BLaER1 (cell line): Measurements from ENCODE around the gene EDEM2.
"Not testable (repeated sequence)": the region's sequence is repeated elsewhere in the genome, so short reads cannot be mapped to it uniquely, and the experiment has no call there.

ENCODE experiments used
- H3K27ac ChIP-seq: shearing (Covaris generic); formaldehyde crosslinking; 2 replicates; pipeline ENCODE4 v1.8.1; 2022
- H3K27me3 ChIP-seq: shearing (Covaris generic); formaldehyde crosslinking; 2 replicates; pipeline ENCODE4 v1.8.1; 2022
- H3K36me3 ChIP-seq: shearing (Covaris generic); formaldehyde crosslinking; 2 replicates; pipeline ENCODE4 v1.8.1; 2022
- H3K4me1 ChIP-seq: shearing (Covaris generic); formaldehyde crosslinking; 2 replicates; pipeline ENCODE4 v1.8.1; 2022
- H3K4me2 ChIP-seq: shearing (Covaris generic); formaldehyde crosslinking; 2 replicates; pipeline ENCODE4 v1.8.1; 2022
- H3K4me3 ChIP-seq: shearing (Covaris generic); formaldehyde crosslinking; 2 replicates; pipeline ENCODE4 v1.8.1; 2022
- H3K9ac ChIP-seq: shearing (Covaris generic); formaldehyde crosslinking; 2 replicates; pipeline ENCODE4 v1.8.1; 2022
- H3K9me3 ChIP-seq: shearing (Covaris generic); formaldehyde crosslinking; 2 replicates; pipeline ENCODE4 v1.8.1; 2022
- H4K20me1 ChIP-seq: shearing (Covaris generic); formaldehyde crosslinking; 2 replicates; pipeline ENCODE4 v1.8.1; 2022
- Cebpa-rat ChIP-seq: shearing (Covaris generic); IDR thresholded peaks from 2 replicates; pipeline ENCODE4 v1.8.1; 2022

The EDEM2 gene

DNA sequence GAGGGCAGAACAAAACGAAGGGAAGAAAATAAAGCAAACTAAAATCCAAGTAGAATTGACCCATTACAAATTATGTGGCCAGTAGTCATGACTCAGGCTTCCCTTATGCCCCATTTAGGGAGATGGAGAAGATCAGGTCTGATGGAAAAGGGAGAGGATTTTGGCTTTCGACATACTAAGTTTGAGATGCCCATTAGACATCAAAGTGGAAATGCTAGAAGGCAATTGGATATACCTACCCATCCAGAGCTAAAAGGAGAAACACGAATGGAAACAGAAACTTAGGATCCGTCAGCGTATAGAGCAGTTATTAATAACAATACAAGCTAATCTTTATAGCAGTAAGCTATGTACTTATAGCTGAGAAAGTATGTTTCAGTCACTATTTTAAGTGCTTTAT lies 59.3 kb downstream of the EDEM2 start:
- no peak overlapping the region for H3K27ac ChIP-seq
- TF ChIP-seq Cebpa-rat, result no peak
- H3K27me3 ChIP-seq, result no peaks in the 10 kb centered on the region
- H3K36me3 ChIP-seq, result peaks cover 35% of the 10 kb centered on the region
- peaks cover 86% of the 10 kb centered on the region for H4K20me1 ChIP-seq
- no peak overlapping the region for H3K4me3 ChIP-seq
- no peaks in the 10 kb centered on the region for H3K9me3 ChIP-seq
- no peak overlapping the region for H3K9ac ChIP-seq
- H3K4me1 ChIP-seq, result peaks cover 17% of the 10 kb centered on the region
- H3K4me2 ChIP-seq, result no peak overlapping the region

DNA sequence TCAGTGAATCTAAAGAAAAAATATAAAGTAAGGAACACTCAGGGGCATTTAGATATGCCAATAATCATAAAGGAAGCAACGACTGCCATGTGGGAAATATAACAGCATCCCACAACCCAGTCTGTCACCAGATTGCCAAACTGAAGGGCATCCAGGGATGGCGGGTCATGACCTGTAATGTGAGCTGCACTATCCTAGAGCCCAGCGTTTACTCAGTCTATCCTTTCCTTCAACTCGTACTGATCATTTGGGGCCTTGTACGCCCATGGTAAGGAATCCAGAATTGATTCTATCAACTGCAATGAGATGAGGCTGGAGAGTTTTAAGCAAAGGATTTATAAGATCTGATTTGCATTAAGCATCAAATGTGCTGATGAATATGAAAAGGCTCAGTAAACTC lies 59.8 kb downstream of the EDEM2 start:
- no peaks in the 10 kb centered on the region for H3K9me3 ChIP-seq
- TF ChIP-seq Cebpa-rat, result no peak
- peaks cover 35% of the 10 kb centered on the region for H3K36me3 ChIP-seq
- no peak overlapping the region for H3K9ac ChIP-seq
- no peaks in the 10 kb centered on the region for H3K27me3 ChIP-seq
- peaks cover 17% of the 10 kb centered on the region for H3K4me1 ChIP-seq
- H3K27ac ChIP-seq, result no peak overlapping the region
- H3K4me2 ChIP-seq, result no peak overlapping the region
- H4K20me1 ChIP-seq, result peaks cover 91% of the 10 kb centered on the region
- H3K4me3 ChIP-seq, result no peak overlapping the region

DNA sequence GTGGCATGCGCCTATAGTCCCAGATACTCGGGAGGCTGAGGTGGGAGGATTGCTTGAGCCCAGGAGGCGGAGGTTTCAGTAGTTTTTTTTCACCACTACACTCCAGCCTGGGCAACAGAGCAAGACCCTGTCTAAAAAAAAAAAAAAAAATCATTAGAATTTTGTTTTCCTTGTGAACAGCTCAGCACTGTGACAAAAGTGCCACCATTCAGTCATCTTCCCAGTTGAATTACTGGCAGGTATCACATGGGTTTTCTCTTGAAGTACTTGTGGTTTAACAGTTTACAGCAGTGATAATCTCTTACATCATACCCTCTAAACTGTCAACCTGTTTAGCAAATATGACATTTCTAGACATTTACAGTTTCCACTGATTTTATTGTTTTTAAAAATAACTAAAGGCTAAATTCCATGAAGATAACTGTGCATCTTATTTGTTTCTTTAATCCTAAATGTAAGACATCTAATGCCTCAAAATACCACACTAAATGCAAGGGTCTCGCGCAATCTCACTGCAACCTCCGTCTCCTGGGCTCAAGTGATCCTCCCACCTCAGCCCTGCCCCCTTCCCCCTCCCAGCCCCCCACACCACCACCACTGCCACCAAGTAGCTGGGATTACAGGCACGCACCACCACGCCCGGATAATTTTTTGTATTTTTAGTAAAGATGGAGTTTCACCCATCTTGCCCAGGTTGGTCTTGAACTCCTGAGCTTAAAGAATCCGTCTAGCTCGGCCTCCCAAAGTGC lies 61.5 kb downstream of the EDEM2 start:
- TF ChIP-seq Cebpa-rat, result no peak
- Histone ChIP-seq H3K9me3 (no peaks in the 10 kb centered on the region), H3K36me3 (peaks cover 35% of the 10 kb centered on the region), H3K27ac (no peak overlapping the region), H3K4me2 (no peak overlapping the region), H3K4me1 (peaks cover 6% of the 10 kb centered on the region), H4K20me1 (peaks cover 95% of the 10 kb centered on the region), H3K9ac (no peak overlapping the region), H3K4me3 (no peak overlapping the region), H3K27me3 (no peaks in the 10 kb centered on the region)

DNA sequence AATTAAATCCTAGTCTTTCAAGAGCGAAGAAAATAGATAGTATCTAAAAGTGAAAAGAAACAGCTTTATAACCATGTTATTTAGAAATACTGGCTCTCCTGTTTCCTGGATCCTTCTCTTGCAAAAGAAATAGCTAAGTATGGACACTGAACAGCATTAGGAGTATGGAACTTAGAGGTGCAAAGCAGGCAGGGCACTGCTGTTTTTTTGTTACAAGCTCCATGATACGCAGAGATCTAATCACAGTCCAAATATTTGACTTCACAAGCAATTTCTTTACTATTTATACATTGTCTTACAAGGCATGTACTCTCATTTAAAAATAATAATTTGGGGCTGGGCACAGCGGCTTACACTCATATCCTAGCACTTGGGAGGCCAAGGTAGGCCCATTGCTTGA lies 62.1 kb downstream of the EDEM2 start:
- no peak for TF ChIP-seq Cebpa-rat
- Histone ChIP-seq H3K36me3 (peaks cover 39% of the 10 kb centered on the region), H3K27ac (no peak overlapping the region), H3K4me2 (no peak overlapping the region), H3K27me3 (no peaks in the 10 kb centered on the region), H3K9ac (no peak overlapping the region), H4K20me1 (peaks cover 95% of the 10 kb centered on the region), H3K9me3 (no peaks in the 10 kb centered on the region), H3K4me3 (no peak overlapping the region), H3K4me1 (no peaks in the 10 kb centered on the region; the same call in 1 of the 2 replicates)

DNA sequence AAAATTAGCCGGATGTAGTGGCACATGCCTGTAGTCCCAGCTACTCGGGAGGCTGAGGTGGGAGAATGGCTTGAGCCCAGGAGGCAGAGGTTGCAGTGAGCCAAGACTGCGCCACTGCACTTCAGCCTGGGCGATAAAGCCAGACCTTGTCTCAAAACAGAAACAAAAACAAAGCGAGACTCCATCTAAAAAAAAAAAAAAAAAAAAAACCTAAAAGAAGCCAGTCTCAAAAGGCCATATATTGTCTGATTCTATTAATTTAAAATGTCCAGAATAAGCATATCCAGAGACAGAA lies 66.8 kb downstream of the EDEM2 start:
- H3K9ac ChIP-seq, H3K4me3 ChIP-seq, H3K4me1 ChIP-seq, H3K4me2 ChIP-seq, H3K27ac ChIP-seq, H3K27me3 ChIP-seq: not testable (repeated sequence)
- peaks cover 35% of the 10 kb centered on the region for H3K9me3 ChIP-seq
- H3K36me3 ChIP-seq, result peaks cover 49% of the 10 kb centered on the region
- peaks cover 65% of the 10 kb centered on the region for H4K20me1 ChIP-seq

DNA sequence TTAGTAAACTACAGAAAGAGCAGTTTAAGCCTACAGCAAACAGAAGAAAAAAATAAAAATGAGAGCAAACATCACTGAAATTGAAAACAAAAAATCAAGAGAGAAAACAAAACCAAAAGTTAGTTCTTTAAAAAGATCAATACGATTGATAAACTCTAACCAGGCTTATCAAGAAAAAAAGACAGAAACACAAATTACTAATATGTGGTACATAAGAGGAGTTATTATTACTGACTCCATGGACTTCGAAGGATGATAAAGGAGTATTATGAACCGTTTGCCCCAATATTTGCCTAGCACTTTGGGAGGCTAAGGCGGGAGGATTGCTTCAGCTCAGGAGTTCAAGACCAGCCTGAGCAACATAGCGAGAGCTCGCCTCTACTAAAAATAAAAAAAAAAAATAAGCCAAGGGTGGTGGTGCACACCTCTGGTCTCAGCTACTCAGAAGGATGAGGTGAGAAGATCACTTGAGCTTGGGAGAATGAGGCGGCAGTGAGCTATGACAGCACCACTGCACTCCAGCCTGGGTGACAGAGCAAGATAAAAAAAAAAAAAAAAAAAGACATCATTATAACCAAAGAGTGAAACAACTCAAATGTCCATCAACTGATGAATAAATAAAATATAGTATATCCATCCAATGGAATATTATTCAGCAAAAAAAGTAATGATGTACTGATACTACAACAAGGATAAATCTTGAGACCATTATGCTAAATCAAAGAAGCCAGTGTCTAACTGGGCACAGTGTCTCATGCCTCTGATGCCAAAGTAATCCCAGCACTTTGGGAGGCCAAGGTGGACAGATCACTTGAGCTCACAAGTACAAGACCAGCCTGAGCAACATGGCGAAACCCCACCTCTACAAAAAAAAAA lies 67.4 kb downstream of the EDEM2 start:
- no peak overlapping the region for H3K27ac ChIP-seq
- H3K9ac ChIP-seq, result no peak overlapping the region
- H3K9me3 ChIP-seq, result peaks cover 36% of the 10 kb centered on the region
- H3K4me1 ChIP-seq, result no peaks in the 10 kb centered on the region
- H3K36me3 ChIP-seq, result peaks cover 53% of the 10 kb centered on the region
- peaks cover 59% of the 10 kb centered on the region for H4K20me1 ChIP-seq
- TF ChIP-seq Cebpa-rat, result no peak
- H3K4me2 ChIP-seq, result no peak overlapping the region
- no peak overlapping the region for H3K4me3 ChIP-seq
- H3K27me3 ChIP-seq, result no peaks in the 10 kb centered on the region

DNA sequence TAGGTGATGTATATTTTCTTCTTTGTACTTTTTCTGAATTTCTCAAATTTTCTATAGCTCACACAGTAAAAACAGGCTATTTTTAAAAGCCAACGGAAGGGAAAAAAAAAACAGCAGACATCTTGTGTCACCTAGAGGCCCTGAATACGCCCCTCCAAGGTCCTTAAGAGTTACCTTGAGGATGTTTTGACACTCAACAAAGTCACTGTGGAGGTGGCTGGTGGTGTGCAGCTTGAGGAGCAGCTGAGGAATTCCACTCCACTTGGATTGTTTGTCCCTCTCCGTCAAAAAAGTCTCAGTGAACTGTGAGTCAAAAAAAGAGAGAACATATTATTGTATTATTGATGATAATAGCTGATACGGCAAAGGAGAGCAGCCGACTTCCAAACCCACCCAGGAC lies 69.3 kb downstream of the EDEM2 start:
- H3K27ac ChIP-seq, result no peak overlapping the region
- H4K20me1 ChIP-seq, result peaks cover 45% of the 10 kb centered on the region
- peaks cover 50% of the 10 kb centered on the region for H3K9me3 ChIP-seq
- no peaks in the 10 kb centered on the region for H3K27me3 ChIP-seq
- TF ChIP-seq Cebpa-rat, result no peak
- peaks cover 59% of the 10 kb centered on the region for H3K36me3 ChIP-seq
- no peak overlapping the region for H3K4me2 ChIP-seq
- H3K9ac ChIP-seq, result no peak overlapping the region
- no peak overlapping the region for H3K4me3 ChIP-seq
- no peaks in the 10 kb centered on the region for H3K4me1 ChIP-seq

DNA sequence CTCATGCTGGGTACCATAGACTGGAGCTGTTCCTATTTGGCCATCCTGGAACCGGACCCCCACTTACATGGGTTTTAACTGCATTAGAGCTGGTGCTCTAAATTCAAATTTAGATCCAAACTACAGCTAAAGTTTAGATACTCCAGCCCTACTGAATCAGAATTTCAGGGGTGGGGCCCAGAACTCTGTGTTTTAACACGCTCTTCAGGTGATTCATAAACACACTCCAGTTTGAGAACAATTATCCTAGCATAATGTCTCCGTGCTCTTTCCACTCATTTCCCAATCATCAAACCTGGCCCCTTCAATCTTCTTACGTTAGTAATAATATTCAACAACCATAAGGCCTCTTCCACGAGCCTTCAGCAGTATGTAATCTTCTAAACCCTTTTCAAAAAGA lies 69.8 kb downstream of the EDEM2 start:
- Histone ChIP-seq H3K4me3 (no peak overlapping the region), H3K9ac (no peak overlapping the region)
- TF ChIP-seq Cebpa-rat, result no peak

DNA sequence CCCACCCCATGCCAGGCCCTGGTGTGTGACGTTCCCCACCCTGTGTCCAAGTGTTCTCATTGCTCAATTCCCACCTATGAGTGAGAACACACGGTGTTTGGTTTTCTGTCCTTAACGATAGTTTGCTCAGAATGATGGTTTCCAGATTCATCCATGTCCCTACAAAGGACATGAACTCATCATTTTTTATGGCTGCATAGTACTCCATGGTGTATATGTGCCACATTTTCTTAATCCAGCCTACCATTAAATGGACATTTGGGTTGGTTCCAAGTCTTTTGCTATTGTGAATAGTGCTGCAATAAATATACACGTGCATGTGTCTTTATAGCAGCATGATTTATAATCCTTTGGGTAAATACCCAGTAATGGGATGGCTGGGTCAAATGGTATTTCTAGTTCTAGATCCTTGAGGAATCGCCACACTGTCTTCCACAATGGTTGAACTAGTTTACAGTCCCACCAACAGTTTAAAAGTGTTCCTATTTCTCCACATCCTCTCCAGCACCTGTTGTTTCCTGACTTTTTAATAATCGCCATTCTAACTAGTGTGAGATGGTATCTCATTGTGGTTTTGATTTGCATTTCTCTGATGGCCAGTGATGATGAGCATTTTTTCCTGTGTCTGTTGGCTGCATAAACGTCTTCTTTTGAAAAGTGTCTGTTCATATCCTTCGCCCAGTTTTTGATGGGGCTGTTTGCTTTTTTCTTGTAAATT lies 75.5 kb downstream of the EDEM2 start:
- peaks cover 61% of the 10 kb centered on the region for H3K36me3 ChIP-seq
- not testable (repeated sequence) for H3K4me2 ChIP-seq, H3K27ac ChIP-seq, H3K4me1 ChIP-seq, H3K4me3 ChIP-seq, H3K27me3 ChIP-seq, H3K9ac ChIP-seq
- peaks cover 39% of the 10 kb centered on the region for H3K9me3 ChIP-seq
- peaks cover 44% of the 10 kb centered on the region for H4K20me1 ChIP-seq

More for the DNA sequence above, 69.8 kb downstream of the EDEM2 start:
- H3K4me2 ChIP-seq, result no peak overlapping the region
- H3K36me3 ChIP-seq, result peaks cover 64% of the 10 kb centered on the region
- peaks cover 40% of the 10 kb centered on the region for H4K20me1 ChIP-seq
- H3K27ac ChIP-seq, result no peak overlapping the region
- H3K27me3 ChIP-seq, result no peaks in the 10 kb centered on the region
- no peaks in the 10 kb centered on the region for H3K4me1 ChIP-seq
- H3K9me3 ChIP-seq, result peaks cover 56% of the 10 kb centered on the region

DNA sequence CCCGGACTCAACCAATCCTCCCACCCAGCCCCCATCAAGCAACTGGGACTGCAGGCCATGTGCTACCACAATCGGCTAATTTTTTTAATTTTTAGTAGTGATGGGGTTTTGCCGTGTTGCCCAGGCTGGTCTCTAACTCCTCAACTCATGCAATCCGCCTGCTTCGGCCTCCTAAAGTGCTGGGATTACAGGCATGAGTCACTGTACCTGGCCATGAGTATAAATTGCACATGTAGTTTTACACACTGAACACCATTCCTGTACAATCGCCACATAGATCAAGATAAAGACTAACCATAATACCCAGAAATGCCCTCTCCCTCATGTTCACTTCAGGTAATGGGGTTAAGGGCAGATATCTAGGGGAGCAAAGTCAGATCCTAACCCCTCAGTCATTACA lies 80.9 kb downstream of the EDEM2 start:
- H3K27me3 ChIP-seq, result no peaks in the 10 kb centered on the region
- no peak overlapping the region for H3K27ac ChIP-seq
- no peak overlapping the region for H3K4me3 ChIP-seq
- H3K9me3 ChIP-seq, result 0 out of 2 replicates have a peak, but pooled peaks cover 3% of the 10 kb centered on the region
- TF ChIP-seq Cebpa-rat, result no peak
- no peak overlapping the region for H3K9ac ChIP-seq
- peaks cover 97% of the 10 kb centered on the region for H4K20me1 ChIP-seq
- no peak overlapping the region for H3K4me2 ChIP-seq
- H3K4me1 ChIP-seq, result no peaks in the 10 kb centered on the region
- H3K36me3 ChIP-seq, result peaks cover 79% of the 10 kb centered on the region
